Brain microvascular endothelial cell (primary cell): ENCODE results near the gene C6orf47.

Source experiments
- DNase-seq: peaks from one replicate; pipeline ENCODE4 v3.0.0-alpha.2; 2020
- H3K27ac ChIP-seq: fragments of 250-450 bp; sonication (Bioruptor Pico); 2 replicates; pipeline ENCODE4 v1.5.1; 2020; ENCODE audit warnings: mild to moderate bottlenecking, moderate library complexity
- H3K27me3 ChIP-seq: fragments of 250-450 bp; sonication (Bioruptor Pico); replicated peaks from 2 replicates; pipeline ENCODE4 v1.5.1; 2020; ENCODE audit warnings: mild to moderate bottlenecking
- H3K36me3 ChIP-seq: fragments of 250-450 bp; sonication (Bioruptor Pico); replicated peaks from 2 replicates; pipeline ENCODE4 v1.5.1; 2020; ENCODE audit warnings: mild to moderate bottlenecking
- H3K4me3 ChIP-seq: 2 replicates; pipeline ENCODE4 v1.5.1; 2011; ENCODE audit warnings: low read depth, mild to moderate bottlenecking, control low read depth, low read length, moderate library complexity
- in situ Hi-C: cut with HindIII; loops from 2 replicates; pipeline ENCODE4 v1.10.0; 2017; ENCODE audit warnings: low sequenced_read_pairs, low pct_ligation_motif_present
- TF ChIP-seq, protein P1 (sequence below): IDR thresholded peaks from 2 replicates; pipeline ENCODE4 v1.5.1; 2011; ENCODE audit warnings: low read depth, mild to moderate bottlenecking, moderate library complexity, low read length, control low read depth, inconsistent platforms; ENCODE audit errors: missing control alignments

The C6orf47 gene

DNA sequence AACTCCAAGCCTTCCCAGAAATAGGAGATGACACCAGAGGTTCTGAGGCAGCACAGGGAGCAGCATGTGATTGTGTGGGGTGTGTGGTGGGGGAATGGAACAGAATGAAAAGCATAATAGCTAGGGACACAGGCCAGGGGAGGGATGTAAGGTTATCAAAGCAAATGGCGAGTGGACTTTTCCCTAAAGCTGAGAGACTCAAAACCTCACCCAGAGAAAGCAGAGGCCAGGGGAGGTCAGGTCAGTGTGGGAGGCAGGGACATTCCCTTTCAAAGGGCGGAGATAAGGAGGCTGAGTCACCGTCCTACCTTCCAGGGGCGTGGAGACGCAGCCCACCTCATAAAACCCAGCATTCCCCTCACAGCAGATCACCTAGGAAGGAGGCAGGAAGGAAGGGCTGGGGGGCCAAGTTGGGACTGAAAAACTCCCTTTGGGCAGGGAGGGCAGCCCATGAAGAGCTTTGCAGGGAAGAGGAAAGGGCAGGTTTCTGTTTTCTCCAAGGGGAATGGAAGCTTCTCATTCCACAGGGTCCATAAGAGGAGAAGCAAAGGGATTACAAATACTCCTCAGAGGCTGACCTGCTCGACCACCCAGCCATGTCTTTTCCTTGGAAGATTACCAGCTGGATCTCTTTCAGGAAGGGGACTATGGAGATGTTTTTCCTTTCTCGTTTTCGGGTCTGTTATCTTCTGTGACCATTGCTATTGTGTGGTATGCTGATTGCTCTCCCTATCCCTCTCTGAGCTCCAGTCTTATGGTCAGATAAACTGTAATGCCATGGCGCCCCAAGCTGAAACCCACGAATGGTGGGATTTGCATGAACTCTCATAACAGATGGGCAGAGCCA lies 29.9 kb upstream of the C6orf47 start:
- TF ChIP-seq, protein P1, sequence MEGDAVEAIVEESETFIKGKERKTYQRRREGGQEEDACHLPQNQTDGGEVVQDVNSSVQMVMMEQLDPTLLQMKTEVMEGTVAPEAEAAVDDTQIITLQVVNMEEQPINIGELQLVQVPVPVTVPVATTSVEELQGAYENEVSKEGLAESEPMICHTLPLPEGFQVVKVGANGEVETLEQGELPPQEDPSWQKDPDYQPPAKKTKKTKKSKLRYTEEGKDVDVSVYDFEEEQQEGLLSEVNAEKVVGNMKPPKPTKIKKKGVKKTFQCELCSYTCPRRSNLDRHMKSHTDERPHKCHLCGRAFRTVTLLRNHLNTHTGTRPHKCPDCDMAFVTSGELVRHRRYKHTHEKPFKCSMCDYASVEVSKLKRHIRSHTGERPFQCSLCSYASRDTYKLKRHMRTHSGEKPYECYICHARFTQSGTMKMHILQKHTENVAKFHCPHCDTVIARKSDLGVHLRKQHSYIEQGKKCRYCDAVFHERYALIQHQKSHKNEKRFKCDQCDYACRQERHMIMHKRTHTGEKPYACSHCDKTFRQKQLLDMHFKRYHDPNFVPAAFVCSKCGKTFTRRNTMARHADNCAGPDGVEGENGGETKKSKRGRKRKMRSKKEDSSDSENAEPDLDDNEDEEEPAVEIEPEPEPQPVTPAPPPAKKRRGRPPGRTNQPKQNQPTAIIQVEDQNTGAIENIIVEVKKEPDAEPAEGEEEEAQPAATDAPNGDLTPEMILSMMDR: no peak
- H3K27ac ChIP-seq: no peak overlapping the region
- no peaks in the 10 kb centered on the region for H3K27me3 ChIP-seq
- in situ Hi-C loops: no loop called here
- no peak overlapping the region for H3K4me3 ChIP-seq
- DNase-seq: no peak
- H3K36me3 ChIP-seq: peaks cover 73% of the 10 kb centered on the region

DNA sequence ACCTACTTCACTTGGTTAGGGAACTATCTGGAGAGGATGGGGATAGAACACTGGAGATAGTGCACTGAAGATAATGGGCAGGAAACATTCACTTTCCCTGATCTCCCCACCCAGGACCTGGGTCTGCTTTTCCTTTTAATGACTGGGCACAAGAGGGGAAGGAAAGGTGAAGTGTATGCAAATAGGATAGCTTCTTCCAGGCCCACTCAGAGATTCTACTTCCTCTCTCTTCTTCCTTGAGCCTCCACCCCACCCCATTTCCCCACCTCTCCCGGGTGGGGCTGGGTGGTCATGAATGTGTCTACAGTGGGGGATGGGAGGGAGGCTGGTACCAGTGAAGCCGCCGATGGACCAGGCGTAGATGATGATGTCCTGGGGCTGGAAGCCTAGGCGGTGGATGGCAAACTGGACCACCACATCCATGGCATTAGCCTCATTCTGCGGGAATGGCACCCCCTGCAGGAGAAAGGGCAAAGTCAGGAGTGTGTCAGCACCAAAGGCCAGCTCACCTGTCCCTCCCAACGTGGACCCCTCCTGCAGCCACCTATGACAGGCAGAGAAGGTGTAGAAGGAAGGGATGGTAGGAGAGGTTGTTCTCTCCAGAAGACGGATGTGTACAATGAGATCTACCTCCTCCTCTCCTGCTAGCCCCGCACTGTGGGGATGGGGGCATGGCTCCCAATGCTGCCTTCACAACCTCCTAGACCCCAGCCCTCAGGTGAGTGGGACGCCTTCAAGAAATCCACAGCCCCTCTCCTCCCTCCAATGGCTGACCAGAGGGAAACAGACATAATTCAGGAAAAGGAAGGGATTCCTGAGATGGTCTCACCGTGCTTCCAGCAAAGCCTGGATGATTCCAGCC lies 28.9 kb upstream of the C6orf47 start:
- H3K27ac ChIP-seq: no peak overlapping the region
- no peak for DNase-seq
- H3K4me3 ChIP-seq: no peak overlapping the region
- in situ Hi-C loops: no loop called here
- peaks cover 67% of the 10 kb centered on the region for H3K36me3 ChIP-seq
- H3K27me3 ChIP-seq: no peaks in the 10 kb centered on the region
- TF ChIP-seq, protein P1: peak; percentile 69

DNA sequence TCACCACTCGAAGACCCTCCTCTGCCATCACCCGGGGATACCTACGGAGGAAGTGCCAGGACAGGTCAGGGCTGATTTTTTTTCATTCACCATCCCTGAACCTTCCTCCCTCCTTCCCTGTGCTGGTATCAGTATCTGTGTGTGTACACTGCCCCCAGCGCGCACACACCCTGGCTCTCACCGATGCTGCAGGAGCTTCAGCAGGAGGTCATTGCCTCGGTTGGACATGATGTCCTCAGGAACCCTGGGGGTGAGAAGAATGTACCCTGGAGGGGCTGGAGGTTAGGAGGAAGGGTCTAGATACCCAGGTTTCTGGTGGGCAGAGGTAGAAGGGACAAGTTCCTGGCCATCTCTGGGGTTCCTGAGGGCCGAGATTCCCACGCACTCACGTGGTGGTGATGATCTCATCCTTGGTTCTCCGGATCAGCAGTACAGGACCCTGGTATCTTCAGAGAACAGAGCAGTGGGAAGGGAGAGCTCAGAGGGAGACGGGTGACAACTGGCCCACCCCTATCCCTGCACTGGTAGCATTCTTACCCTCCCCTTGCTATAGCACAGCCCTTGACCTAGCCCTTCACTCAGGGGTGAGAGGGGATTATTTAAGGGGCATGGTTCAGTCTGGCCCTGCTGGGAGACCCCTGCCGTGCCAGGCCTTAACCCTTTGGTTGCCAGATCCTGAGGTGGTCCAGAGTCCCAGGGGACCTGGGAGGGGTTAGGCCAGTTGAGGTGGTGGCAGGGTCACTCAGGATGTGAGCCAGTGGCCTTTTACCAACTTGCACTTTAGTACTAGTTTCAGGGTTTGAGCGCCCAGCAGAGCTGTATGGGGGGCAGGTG lies 27.5 kb upstream of the C6orf47 start:
- peaks cover 60% of the 10 kb centered on the region for H3K36me3 ChIP-seq
- in situ Hi-C loops: no loop called here
- DNase-seq: no peak
- H3K27ac ChIP-seq: no peak overlapping the region
- H3K4me3 ChIP-seq: no peak overlapping the region
- TF ChIP-seq, protein P1: no peak
- H3K27me3 ChIP-seq: no peaks in the 10 kb centered on the region

DNA sequence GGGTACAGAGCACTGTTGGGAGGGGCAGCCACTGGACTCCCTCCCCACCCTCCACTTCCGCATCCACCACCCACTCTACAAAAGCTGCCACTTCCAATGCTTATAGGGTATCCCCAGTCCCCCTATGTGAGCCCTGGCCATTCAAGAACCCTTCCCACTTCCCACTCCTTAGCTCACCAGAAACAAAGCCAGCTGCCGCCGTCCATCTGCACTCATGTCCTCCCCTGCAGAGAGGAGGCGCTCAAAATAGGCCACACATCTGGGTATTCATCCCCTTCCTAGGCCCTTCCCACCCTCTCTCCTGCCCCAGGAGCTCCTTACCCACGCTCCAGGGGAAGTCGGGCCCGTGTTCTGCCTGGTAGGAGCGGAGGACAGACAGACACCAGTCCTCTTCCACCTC lies 26.7 kb upstream of the C6orf47 start:
- TF ChIP-seq, protein P1: no peak
- no peak overlapping the region for H3K27ac ChIP-seq
- no peak for DNase-seq
- H3K4me3 ChIP-seq: no peak overlapping the region
- in situ Hi-C loops: no loop called here
- peaks cover 57% of the 10 kb centered on the region for H3K36me3 ChIP-seq
- no peaks in the 10 kb centered on the region for H3K27me3 ChIP-seq

DNA sequence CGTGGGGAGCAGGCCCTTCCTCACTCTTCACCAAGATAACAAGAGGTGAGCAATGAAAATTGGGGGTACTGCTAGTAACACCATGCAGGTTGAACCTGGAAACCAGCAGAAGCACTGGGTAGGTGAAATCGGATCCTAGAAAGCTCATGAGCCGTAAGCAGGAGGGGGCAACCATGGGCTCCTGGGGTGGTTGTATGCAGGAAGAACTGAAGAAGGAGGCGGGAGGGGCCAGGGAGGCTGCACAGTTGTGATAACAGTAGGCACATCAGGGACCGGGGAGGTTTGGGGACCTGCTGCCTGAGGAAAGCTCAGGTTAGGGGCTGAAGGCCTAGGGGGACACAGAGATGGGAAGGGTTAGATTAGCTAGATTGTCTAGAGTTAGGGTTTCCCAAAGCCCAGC lies 25.9 kb upstream of the C6orf47 start:
- Histone ChIP-seq H3K4me3 (no peak overlapping the region), H3K27me3 (no peaks in the 10 kb centered on the region), H3K27ac (no peak overlapping the region), H3K36me3 (peaks cover 52% of the 10 kb centered on the region)
- in situ Hi-C loops: no loop called here
- TF ChIP-seq, protein P1: no peak
- no peak for DNase-seq
